Erythroblast (primary cell): Measurements from ENCODE around the gene SH2D1B.

Experiments used
- GATA1 ChIP-seq: IDR thresholded peaks from 2 replicates; pipeline ENCODE4 v1.6.1; 2011; ENCODE audit warnings: low read depth, mild to moderate bottlenecking, control low read depth, low read length, moderate library complexity
- POLR2A ChIP-seq: IDR thresholded peaks from 2 replicates; pipeline ENCODE4 v1.6.1; 2011; ENCODE audit warnings: mild to moderate bottlenecking, low read length

GRCh38 chr1:162386292-162387225 lies 25.4 kb downstream of the SH2D1B start:
- no peak for TF ChIP-seq POLR2A
- no peak for TF ChIP-seq GATA1
